ENCODE measurements around the gene THBS1.
A peak's percentile ranks its signal among the peaks of the same experiment; 100 is the strongest.

The THBS1 gene

GRCh38 chr15:39574427-39574826 is 6.5 kb upstream of the THBS1 start:
- no peak for DNase-seq (ENCODE audit: low read depth)

GRCh38 chr15:39575180-39575579 is 5.7 kb upstream of the THBS1 start:
- DNase-seq (ENCODE audit: low read depth), result no peak

- DNase-seq (ENCODE audit: low read depth), result peak; percentile 80
These were observed 1.9 kb upstream of the THBS1 start for GRCh38 chr15:39578851-39579486.

- DNase-seq (ENCODE audit: low read depth), result peak; percentile 91
These were observed 1.3 kb upstream of the THBS1 start for GRCh38 chr15:39579487-39580116.

GRCh38 chr15:39580117-39580484 is 778 bp upstream of the THBS1 start:
- peak; percentile 93 for DNase-seq (ENCODE audit: low read depth)

GRCh38 chr15:39581242-39581792 is 438 bp downstream of the THBS1 start:
- no peak for DNase-seq (ENCODE audit: low read depth)

GRCh38 chr15:39581793-39582285 is 960 bp downstream of the THBS1 start:
- peak; percentile 73 for DNase-seq (ENCODE audit: low read depth)

GRCh38 chr15:39582286-39582976 is 1.6 kb downstream of the THBS1 start:
- peak; percentile 59 for DNase-seq (ENCODE audit: low read depth)

- DNase-seq (ENCODE audit: low read depth), result no peak
These were observed 2.2 kb downstream of the THBS1 start for GRCh38 chr15:39582977-39583595.

- peak; percentile 72 for DNase-seq (ENCODE audit: low read depth)
These were observed 2.9 kb downstream of the THBS1 start for GRCh38 chr15:39583596-39584265.

- DNase-seq (ENCODE audit: low read depth), result no peak
These were observed 3.4 kb downstream of the THBS1 start for GRCh38 chr15:39584266-39584659.

GRCh38 chr15:39584662-39585388 is 3.9 kb downstream of the THBS1 start:
- no peak for DNase-seq (ENCODE audit: low read depth)

- DNase-seq (ENCODE audit: low read depth), result peak; percentile 10
These were observed 4.5 kb downstream of the THBS1 start for GRCh38 chr15:39585389-39585841.

- DNase-seq (ENCODE audit: low read depth), result peak; percentile 10
These were observed 5.0 kb downstream of the THBS1 start for GRCh38 chr15:39585871-39586301.

- peak; percentile 82 for DNase-seq (ENCODE audit: low read depth)
These were observed 5.7 kb downstream of the THBS1 start for GRCh38 chr15:39586387-39587095.

- DNase-seq (ENCODE audit: low read depth), result peak; percentile 4
These were observed 6.3 kb downstream of the THBS1 start for GRCh38 chr15:39587096-39587721.

GRCh38 chr15:39587731-39588530 is 7.1 kb downstream of the THBS1 start:
- peak; percentile 18 for DNase-seq (ENCODE audit: low read depth)

GRCh38 chr15:39588531-39589192 is 7.8 kb downstream of the THBS1 start:
- no peak for DNase-seq (ENCODE audit: low read depth)
